Smooth muscle cell (in vitro differentiated cells): ENCODE data around the gene EFCC1. TPM values are rescaled to one million over a fixed set of nuclear protein-coding genes. Genes with fewer than 3 reads are reported as not detected.

Source experiments
- DNase-seq: peaks from one replicate; lab custom pipeline; 2025; ENCODE audit not compliant: unreplicated experiment; lab: John Stamatoyannopoulos, UW
- H2AFZ ChIP-seq: fragments of 200-600 bp; sonication (generic); 2 replicates; pipeline ENCODE4 v1.6.0; 2016; ENCODE audit warnings: antibody characterized with exemption, low read depth, mild to moderate bottlenecking
- H3F3A ChIP-seq: fragments of 200-600 bp; sonication (generic); 2 replicates; pipeline ENCODE4 v1.6.0; 2017; ENCODE audit warnings: antibody characterized with exemption, low read depth
- H3K27ac ChIP-seq: fragments of 200-600 bp; sonication (generic); 2 replicates; pipeline ENCODE4 v1.5.1; 2016; ENCODE audit warnings: low read depth, mild to moderate bottlenecking
- H3K27me3 ChIP-seq: fragments of 200-600 bp; sonication (generic); 2 replicates; pipeline ENCODE4 v1.6.1; 2016; ENCODE audit warnings: low read depth, mild to moderate bottlenecking
- H3K36me3 ChIP-seq: fragments of 200-600 bp; sonication (generic); 2 replicates; pipeline ENCODE4 v1.5.1; 2016; ENCODE audit warnings: low read depth
- H3K4me1 ChIP-seq: fragments of 200-600 bp; sonication (generic); 2 replicates; pipeline ENCODE4 v1.5.1; 2016; ENCODE audit warnings: low read depth
- H3K4me2 ChIP-seq: fragments of 200-600 bp; sonication (generic); 2 replicates; pipeline ENCODE4 v1.6.0; 2016; ENCODE audit warnings: mild to moderate bottlenecking
- H3K4me3 ChIP-seq: fragments of 200-600 bp; sonication (generic); 2 replicates; pipeline ENCODE4 v1.5.1; 2016; ENCODE audit warnings: mild to moderate bottlenecking
- H3K79me2 ChIP-seq: fragments of 200-600 bp; sonication (generic); 2 replicates; pipeline ENCODE4 v1.6.0; 2016; ENCODE audit warnings: low read depth, mild to moderate bottlenecking
- H3K9ac ChIP-seq: fragments of 200-600 bp; sonication (generic); 2 replicates; pipeline ENCODE4 v1.6.0; 2016; ENCODE audit warnings: low read depth
- H3K9me3 ChIP-seq: fragments of 200-600 bp; sonication (generic); replicated peaks from 2 replicates; pipeline ENCODE4 v1.5.1; 2016; ENCODE audit warnings: low read depth
- H4K20me1 ChIP-seq: fragments of 200-600 bp; sonication (generic); 2 replicates; pipeline ENCODE4 v1.6.0; 2016; ENCODE audit warnings: low read depth
- WGBS: methylation state at CpG from one replicate; pipeline ENCODE4 v1.1.7; 2016; ENCODE audit warnings: low lambda C conversion rate; 5-methylcytosine and 5-hydroxymethylcytosine counted together
- polyA plus RNA-seq: library from polyadenylated mRNA; unstranded; fragments of >200 nt; fragmentation: Nextera tagmentation; extraction: Ambion mirVana; gene quantifications from 2 replicates; pipeline ENCODE4 v1.2.1, GENCODE V29; 2016
- total RNA-seq: library from RNA; depleted of rRNA; stranded (reverse); fragments of >200 nt; gene quantifications from 2 replicates; pipeline ENCODE4 v1.2.3, GENCODE V29; 2014
- TF ChIP-seq, protein P1 (sequence below): fragments of 200-600 bp; sonication (generic); IDR thresholded peaks from 2 replicates; pipeline ENCODE4 v1.5.1; 2017; ENCODE audit warnings: borderline replicate concordance, mild to moderate bottlenecking, antibody characterized with exemption; ENCODE audit not compliant: insufficient read depth, poor library complexity, severe bottlenecking

The EFCC1 gene
- total and polyA plus RNA-seq, 2 experiments from 2014 or later, result 0.26 TPM; not detected in 1

- H3F3A ChIP-seq, result no peaks in the 10 kb centered on the region
- H3K9ac ChIP-seq, result no peak overlapping the region
- DNase-seq, result no peak
- H2AFZ ChIP-seq, result no peak overlapping the region
- H3K4me1 ChIP-seq, result no peaks in the 10 kb centered on the region
- H3K27ac ChIP-seq, result no peak overlapping the region
- H3K79me2 ChIP-seq, result no peaks in the 10 kb centered on the region
- H4K20me1 ChIP-seq, result no peaks in the 10 kb centered on the region
- H3K27me3 ChIP-seq, result no peaks in the 10 kb centered on the region
- H3K36me3 ChIP-seq, result no peaks in the 10 kb centered on the region
- TF ChIP-seq, protein P1, sequence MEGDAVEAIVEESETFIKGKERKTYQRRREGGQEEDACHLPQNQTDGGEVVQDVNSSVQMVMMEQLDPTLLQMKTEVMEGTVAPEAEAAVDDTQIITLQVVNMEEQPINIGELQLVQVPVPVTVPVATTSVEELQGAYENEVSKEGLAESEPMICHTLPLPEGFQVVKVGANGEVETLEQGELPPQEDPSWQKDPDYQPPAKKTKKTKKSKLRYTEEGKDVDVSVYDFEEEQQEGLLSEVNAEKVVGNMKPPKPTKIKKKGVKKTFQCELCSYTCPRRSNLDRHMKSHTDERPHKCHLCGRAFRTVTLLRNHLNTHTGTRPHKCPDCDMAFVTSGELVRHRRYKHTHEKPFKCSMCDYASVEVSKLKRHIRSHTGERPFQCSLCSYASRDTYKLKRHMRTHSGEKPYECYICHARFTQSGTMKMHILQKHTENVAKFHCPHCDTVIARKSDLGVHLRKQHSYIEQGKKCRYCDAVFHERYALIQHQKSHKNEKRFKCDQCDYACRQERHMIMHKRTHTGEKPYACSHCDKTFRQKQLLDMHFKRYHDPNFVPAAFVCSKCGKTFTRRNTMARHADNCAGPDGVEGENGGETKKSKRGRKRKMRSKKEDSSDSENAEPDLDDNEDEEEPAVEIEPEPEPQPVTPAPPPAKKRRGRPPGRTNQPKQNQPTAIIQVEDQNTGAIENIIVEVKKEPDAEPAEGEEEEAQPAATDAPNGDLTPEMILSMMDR, result no peak
- WGBS, result 92% methylated on average over 1 of the region's 1 CpG
- no peaks in the 10 kb centered on the region for H3K9me3 ChIP-seq
- H3K4me2 ChIP-seq, result no peak overlapping the region
- H3K4me3 ChIP-seq, result no peak overlapping the region
Measured at GRCh38 chr3:128970740-128971047, 30.4 kb upstream of the EFCC1 start.

DNA sequence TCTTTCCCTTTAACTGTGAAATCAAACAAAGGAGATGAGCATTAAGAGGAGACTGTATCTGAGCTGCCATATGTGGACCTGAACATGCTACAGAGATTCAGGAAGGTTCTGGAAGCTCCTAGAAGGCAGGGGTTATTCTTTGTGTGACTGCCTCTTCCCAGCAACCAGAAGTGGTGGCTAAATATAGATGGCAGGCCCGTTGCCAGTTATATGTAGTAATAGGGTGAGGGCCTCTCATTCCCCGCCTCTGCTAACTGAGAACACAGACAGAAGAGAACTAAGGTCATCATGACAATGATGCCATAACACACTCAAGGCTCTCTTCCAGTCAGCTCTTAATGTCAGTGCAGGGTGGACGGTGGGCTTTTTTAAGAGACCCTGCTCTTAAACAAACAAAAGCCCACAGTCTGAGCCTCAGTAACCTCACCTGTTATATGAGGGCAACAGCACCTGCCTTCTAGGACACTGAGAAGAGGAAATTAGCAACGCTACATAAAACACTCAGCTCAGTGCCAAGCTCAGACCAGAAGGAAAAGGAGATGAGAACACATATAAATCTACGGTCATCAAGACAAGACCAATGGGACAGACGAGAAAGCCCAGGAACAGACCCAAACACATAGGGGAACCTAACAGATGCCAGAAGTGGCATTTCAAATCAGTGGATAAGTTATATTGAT lies 29.5 kb upstream of the EFCC1 start:
- Histone ChIP-seq H3K36me3 (no peaks in the 10 kb centered on the region), H3K4me3 (no peak overlapping the region), H3K9ac (no peak overlapping the region), H3K4me1 (no peaks in the 10 kb centered on the region), H3K27me3 (no peaks in the 10 kb centered on the region), H3K4me2 (no peak overlapping the region), H4K20me1 (no peaks in the 10 kb centered on the region), H3K9me3 (no peaks in the 10 kb centered on the region), H3F3A (no peaks in the 10 kb centered on the region), H2AFZ (no peak overlapping the region), H3K27ac (no peak overlapping the region), H3K79me2 (no peaks in the 10 kb centered on the region)
- TF ChIP-seq, protein P1, result no peak
- WGBS, result 80% methylated on average over 6 of the region's 6 CpGs
- no peak for DNase-seq

DNA sequence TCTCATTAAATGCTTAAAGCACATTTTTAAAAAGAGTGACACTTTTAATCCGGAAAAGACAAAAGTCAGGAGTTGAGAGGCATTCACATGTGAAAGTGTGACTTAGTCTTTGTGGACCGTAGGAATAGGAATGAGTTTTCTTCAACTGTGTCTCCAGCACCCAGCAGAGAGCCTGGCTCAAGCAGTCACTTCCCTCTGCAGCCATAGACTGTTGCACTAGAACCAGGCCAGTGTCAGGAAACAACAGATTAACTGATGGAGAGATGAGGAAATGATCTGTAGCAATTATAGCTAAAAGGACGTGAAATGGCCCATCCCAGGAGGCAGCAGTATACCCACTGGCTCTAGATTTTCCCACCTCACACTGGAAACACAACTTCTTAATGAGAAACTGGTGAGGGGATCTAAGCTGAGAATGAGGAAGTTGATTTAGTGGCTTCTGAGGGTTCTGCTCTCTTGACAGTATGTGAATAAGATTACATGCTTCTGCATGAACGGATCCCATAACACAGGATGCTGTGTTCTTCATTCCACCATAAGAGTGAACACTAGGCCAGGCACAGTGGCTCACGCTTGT lies 27.0 kb upstream of the EFCC1 start:
- DNase-seq, result no peak
- no peaks in the 10 kb centered on the region for H3K4me1 ChIP-seq
- H4K20me1 ChIP-seq, result no peaks in the 10 kb centered on the region
- H3K4me2 ChIP-seq, result no peak overlapping the region
- H3K79me2 ChIP-seq, result no peaks in the 10 kb centered on the region
- H3K36me3 ChIP-seq, result no peaks in the 10 kb centered on the region
- no peak overlapping the region for H2AFZ ChIP-seq
- no peaks in the 10 kb centered on the region for H3K9me3 ChIP-seq
- TF ChIP-seq, protein P1, result no peak
- no peak overlapping the region for H3K9ac ChIP-seq
- no peaks in the 10 kb centered on the region for H3K27me3 ChIP-seq
- H3F3A ChIP-seq, result no peaks in the 10 kb centered on the region
- 71% methylated on average over 5 of the region's 5 CpGs for WGBS
- no peak overlapping the region for H3K4me3 ChIP-seq
- no peak overlapping the region for H3K27ac ChIP-seq

DNA sequence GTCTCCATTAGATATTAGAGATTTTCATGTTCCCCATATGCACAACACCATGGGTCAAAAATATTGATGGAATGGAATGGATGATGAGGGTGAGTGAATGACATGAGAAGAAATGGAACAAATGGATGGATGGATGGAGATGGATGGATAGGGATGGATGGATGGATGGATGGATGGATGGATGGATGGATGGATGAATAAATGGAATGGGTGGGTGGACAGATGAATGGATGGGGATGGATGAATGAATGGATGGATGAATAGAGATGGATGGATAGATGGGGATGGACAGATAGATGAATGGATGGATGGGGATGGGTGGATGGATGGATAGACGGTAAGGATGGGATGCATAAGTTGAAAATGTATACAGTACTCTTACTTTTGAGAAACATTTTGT lies 25.8 kb upstream of the EFCC1 start:
- WGBS, result 96% methylated on average over 1 of the region's 1 CpG
- H3K27me3 ChIP-seq, result no peaks in the 10 kb centered on the region
- no peaks in the 10 kb centered on the region for H4K20me1 ChIP-seq
- H3K27ac ChIP-seq, result no peak overlapping the region
- no peaks in the 10 kb centered on the region for H3F3A ChIP-seq
- H3K9me3 ChIP-seq, result no peaks in the 10 kb centered on the region
- no peaks in the 10 kb centered on the region for H3K36me3 ChIP-seq
- TF ChIP-seq, protein P1, result no peak
- no peaks in the 10 kb centered on the region for H3K4me1 ChIP-seq
- H2AFZ ChIP-seq, result no peak overlapping the region
- DNase-seq, result no peak
- H3K4me3 ChIP-seq, result no peak overlapping the region
- H3K79me2 ChIP-seq, result no peaks in the 10 kb centered on the region
- no peak overlapping the region for H3K4me2 ChIP-seq
- no peak overlapping the region for H3K9ac ChIP-seq
